GM19395 (cell line): Measurements from ENCODE around the gene ATP9A.
"Not testable (repeated sequence)": the region's sequence is repeated elsewhere in the genome, so short reads cannot be mapped to it uniquely, and the experiment has no call there.

Experiments
- ATAC-seq: cut with Tn5 transposase; IDR thresholded peaks from one replicate; pipeline ENCODE4 v1.9.1; 2021; ENCODE audit warnings: mild to moderate bottlenecking, moderate library complexity; ENCODE audit not compliant: unreplicated experiment

The ATP9A gene, protein sequence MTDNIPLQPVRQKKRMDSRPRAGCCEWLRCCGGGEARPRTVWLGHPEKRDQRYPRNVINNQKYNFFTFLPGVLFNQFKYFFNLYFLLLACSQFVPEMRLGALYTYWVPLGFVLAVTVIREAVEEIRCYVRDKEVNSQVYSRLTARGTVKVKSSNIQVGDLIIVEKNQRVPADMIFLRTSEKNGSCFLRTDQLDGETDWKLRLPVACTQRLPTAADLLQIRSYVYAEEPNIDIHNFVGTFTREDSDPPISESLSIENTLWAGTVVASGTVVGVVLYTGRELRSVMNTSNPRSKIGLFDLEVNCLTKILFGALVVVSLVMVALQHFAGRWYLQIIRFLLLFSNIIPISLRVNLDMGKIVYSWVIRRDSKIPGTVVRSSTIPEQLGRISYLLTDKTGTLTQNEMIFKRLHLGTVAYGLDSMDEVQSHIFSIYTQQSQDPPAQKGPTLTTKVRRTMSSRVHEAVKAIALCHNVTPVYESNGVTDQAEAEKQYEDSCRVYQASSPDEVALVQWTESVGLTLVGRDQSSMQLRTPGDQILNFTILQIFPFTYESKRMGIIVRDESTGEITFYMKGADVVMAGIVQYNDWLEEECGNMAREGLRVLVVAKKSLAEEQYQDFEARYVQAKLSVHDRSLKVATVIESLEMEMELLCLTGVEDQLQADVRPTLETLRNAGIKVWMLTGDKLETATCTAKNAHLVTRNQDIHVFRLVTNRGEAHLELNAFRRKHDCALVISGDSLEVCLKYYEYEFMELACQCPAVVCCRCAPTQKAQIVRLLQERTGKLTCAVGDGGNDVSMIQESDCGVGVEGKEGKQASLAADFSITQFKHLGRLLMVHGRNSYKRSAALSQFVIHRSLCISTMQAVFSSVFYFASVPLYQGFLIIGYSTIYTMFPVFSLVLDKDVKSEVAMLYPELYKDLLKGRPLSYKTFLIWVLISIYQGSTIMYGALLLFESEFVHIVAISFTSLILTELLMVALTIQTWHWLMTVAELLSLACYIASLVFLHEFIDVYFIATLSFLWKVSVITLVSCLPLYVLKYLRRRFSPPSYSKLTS

GRCh38 chr20:51767867-51768758, at the start of gene ATP9A:
TSS of gene ATP9A (minus strand) at chr20:51768390. CDS start at chr20:51768369, 21 bp downstream.
- no peak for ATAC-seq

GRCh38 chr20:51816856-51817255, 48.7 kb upstream of the ATP9A start:
- ATAC-seq: not testable (repeated sequence)

GRCh38 chr20:51815383-51816076, 47.3 kb upstream of the ATP9A start:
- ATAC-seq: no peak

GRCh38 chr20:51812861-51813260, 44.7 kb upstream of the ATP9A start:
- ATAC-seq: no peak

- no peak for ATAC-seq
Observed at GRCh38 chr20:51811514-51812128, 43.4 kb upstream of the ATP9A start.

DNA sequence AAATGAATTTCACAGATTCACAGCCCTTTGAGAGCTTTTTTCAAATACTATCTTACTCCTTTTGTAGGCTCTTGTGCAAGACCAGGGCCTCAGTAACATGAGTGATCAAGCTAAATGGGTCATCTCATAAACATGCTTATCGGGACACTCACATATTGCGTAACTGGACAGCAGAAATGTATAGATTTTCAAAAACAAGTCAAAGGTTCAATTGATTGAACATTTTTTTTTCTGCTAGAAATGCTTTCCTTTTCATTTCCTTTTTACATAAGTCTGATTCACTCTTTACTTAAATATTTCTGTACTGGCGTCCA, 42.8 kb upstream of the ATP9A start:
- no peak for ATAC-seq

- no peak for ATAC-seq
Observed at GRCh38 chr20:51810155-51811041, 42.2 kb upstream of the ATP9A start.

DNA sequence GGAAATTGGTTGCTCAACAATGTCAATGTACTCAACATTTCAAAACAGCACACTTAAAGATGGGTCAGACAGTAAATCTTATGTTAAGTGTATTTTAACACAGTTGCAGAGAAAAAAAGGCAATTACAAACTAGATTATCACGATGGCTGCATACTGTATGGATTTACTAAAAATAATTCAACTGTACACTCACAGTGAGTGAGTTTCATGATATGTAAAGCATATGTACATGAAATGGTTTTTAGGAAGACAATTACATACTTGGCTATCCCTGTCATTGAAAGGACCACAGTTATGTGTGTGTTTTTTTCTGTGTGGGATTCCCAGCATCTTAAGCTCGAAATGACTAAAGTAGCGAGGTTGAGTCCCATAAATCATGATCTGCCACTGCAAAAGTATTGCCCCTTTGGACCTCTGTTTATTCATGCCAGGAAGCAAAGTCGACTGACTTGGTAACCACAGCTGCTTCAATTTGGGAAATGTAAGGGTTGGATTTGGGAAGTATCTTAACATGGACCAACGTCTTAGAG, 39.6 kb upstream of the ATP9A start:
- no peak for ATAC-seq

- ATAC-seq: no peak
Observed at GRCh38 chr20:51804754-51805153, 36.6 kb upstream of the ATP9A start.

- no peak for ATAC-seq
Observed at GRCh38 chr20:51803148-51803854, 35.1 kb upstream of the ATP9A start.

DNA sequence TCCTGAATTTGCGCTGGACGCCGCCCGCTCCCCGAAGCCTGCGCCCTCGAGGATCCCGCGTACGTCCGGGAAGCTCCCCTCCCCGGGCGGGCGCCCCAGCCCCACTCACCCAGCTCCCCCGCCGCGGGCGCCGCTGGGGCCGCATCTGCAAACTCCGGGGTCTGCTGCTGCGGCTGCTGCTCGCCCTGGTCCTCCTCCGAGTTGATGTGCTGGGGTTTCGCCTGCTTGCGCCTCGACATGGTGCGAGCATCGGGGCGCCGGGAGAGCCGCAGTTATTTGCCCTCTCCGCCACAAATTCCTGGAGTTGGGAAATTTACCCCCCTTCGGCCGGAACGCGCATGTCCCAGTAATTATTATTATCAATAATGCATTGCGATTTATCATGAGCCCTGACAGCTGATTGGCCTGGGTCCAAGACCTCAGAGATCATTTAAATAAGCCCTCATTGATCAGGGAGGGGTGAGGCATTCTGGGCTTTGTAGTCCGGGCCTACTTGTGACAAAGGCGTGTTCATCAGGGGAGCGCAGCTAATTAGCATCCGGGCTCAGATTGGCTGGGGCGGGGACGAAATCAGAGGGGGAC, 34.1 kb upstream of the ATP9A start, which contains the start of gene SALL4:
Gene SALL4, minus strand, starts transcription at position 352 of the 582 bp plus-strand sequence. Its CDS starts 113 bp downstream, at position 239.
- no peak for ATAC-seq

DNA sequence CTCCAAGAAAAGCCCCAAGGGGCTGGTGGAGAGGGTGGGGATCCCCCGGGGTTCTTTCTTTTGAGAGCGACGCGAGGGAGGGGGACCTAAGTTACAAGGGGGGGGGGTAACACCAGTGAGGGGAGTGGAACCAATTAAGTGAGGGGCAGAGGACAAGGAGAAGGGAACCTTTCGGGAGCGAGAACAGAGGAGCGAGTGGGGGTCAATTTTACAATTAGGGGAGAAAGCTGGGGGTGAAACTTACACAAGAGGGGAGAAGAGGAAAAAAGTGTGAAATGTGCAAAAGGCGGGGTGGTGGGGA, 33.6 kb upstream of the ATP9A start:
- no peak for ATAC-seq

DNA sequence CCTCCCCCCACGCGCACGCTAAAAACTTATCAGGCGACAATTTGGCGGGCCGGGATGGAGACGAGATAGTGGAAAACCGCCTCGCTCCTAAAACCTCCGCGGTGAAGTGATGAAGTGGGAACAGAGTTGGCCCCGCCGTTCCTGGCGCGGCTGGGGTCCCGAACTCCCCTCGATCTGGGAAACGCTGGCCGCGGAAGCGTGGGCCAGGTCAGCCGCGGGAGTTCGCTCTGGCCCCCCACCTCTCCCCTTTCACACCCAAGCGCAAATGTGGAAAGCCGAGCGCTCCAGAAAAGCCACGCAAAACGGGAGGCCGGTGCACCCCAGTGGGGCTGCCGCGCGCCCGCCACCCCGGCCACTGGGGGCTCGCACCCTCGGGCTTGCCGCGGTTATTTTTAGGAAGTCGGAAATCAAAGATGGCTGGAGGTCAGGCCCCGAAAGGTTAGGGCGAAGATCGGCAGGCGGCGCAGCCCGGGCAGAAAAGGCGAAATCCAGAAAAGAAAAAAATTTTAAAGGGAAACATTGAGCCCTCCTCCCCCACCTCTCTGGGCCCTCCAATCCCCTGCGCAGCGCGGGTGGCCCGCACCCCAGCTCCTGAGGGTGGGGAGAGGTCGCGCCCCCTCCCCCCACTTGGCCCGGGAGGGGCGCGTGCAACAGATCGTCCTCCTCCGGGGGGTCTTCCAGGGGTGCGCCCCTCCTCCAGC, 33.1 kb upstream of the ATP9A start:
- ATAC-seq: no peak

DNA sequence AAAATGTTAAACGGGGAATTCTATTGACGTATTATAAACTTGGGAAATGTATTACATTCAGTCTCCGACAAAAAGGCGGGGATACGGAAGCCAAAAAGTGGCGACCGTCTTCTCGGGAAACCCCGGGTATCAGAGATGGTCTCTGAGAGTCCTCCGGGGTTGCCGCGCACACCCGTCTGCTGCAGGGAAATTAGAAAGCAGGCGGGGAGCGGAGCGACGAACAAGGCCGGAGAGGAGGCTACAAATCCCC, 32.6 kb upstream of the ATP9A start:
- ATAC-seq: no peak

- no peak for ATAC-seq
Observed at GRCh38 chr20:51800060-51800871, 32.1 kb upstream of the ATP9A start.

- ATAC-seq: no peak
Observed at GRCh38 chr20:51799401-51799860, 31.2 kb upstream of the ATP9A start.
